IPS-15b (cell line): ENCODE measurements around the gene SNHG17.
"Not testable (repeated sequence)": the region's sequence is repeated elsewhere in the genome, so short reads cannot be mapped to it uniquely, and the experiment has no call there.

Source experiments
- H3K27me3 ChIP-seq: one replicate; pipeline ENCODE4 v1.6.1; 2013; ENCODE audit warnings: low read length; ENCODE audit not compliant: control insufficient read depth, insufficient read depth
- H3K36me3 ChIP-seq: one replicate; pipeline ENCODE4 v1.6.1; 2013; ENCODE audit warnings: low read length; ENCODE audit not compliant: control insufficient read depth, insufficient read depth
- H3K4me1 ChIP-seq: one replicate; pipeline ENCODE4 v1.6.1; 2013; ENCODE audit warnings: mild to moderate bottlenecking, low read length; ENCODE audit not compliant: control insufficient read depth, insufficient read depth
- H3K4me3 ChIP-seq: one replicate; pipeline ENCODE4 v1.5.1; 2013; ENCODE audit warnings: low read depth, low read length
- H3K9ac ChIP-seq: one replicate; pipeline ENCODE4 v1.6.1; 2013; ENCODE audit warnings: low read depth, mild to moderate bottlenecking, low read length
- H3K9me3 ChIP-seq: one replicate; pipeline ENCODE4 v1.6.1; 2013; ENCODE audit warnings: mild to moderate bottlenecking, low read length; ENCODE audit not compliant: control insufficient read depth, insufficient read depth

Gene SNHG17

DNA sequence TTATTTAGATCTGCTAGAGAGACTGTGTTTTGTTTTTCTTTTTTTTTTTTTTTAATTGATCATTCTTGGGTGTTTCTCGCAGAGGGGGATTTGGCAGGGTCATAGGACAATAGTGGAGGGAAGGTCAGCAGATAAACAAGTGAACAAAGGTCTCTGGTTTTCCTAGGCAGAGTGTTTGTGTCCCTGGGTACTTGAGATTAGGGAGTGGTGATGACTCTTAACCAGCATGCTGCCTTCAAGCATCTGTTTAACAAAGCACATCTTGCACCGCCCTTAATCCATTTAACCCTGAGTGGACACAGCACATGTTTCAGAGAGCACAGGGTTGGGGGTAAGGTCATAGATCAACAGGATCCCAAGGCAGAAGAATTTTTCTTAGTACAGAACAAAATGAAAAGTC is 25.5 kb upstream of the SNHG17 start:
- H3K9me3 ChIP-seq, H3K36me3 ChIP-seq, H3K4me3 ChIP-seq, H3K27me3 ChIP-seq, H3K9ac ChIP-seq, H3K4me1 ChIP-seq: not testable (repeated sequence)

DNA sequence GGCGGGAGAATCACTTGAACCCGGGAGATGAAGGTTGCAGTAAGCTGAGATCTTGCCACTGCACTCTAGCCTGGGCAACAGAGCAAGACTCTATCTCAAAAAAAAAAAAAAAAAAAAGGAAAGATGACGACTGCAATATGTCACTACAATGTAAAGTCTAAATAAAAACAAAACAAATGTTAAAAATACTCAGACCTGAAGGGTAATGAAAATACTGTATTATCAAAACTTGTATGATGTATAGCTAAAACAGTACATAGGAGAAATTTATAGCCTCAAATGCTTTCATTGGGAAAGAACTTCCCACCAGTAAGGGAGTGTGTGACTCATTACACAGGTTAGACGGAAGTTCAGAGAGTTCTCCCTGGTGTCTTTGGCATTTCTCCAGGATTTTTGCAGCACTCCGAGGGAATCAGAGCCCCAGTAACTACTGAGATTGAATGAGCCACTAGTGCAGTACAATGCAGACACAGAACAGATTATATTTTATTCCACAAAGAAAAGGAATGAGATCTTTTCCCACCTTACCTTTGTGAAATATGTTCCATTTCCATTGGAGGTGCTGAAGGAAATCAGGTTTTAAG is 25.0 kb upstream of the SNHG17 start:
- Histone ChIP-seq H3K4me1 (no peaks in the 10 kb centered on the region), H3K4me3 (no peak overlapping the region), H3K9me3 (no peaks in the 10 kb centered on the region), H3K9ac (no peak overlapping the region), H3K27me3 (no peaks in the 10 kb centered on the region), H3K36me3 (no peaks in the 10 kb centered on the region)

DNA sequence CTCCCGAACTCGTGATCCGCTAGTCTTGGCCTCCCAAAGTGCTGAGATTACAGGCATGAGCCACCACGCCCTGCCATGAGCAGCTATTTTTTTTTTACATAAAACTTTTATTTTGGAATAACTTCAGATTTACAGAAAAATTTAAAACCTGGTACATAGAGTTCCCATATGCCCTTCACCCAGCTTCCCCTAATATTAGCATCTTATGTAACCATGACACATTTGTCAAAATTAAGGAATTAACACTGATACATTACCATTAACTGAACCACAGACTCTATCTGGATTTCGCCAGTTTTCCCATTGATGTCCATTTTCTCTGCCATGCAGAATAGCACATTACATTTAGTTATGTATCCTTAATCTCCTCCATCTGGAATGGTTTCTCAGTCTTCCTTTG is 23.2 kb upstream of the SNHG17 start:
- Histone ChIP-seq H3K36me3 (no peaks in the 10 kb centered on the region), H3K27me3 (no peaks in the 10 kb centered on the region), H3K9me3 (no peaks in the 10 kb centered on the region), H3K9ac (no peak overlapping the region), H3K4me3 (no peak overlapping the region), H3K4me1 (no peaks in the 10 kb centered on the region)

DNA sequence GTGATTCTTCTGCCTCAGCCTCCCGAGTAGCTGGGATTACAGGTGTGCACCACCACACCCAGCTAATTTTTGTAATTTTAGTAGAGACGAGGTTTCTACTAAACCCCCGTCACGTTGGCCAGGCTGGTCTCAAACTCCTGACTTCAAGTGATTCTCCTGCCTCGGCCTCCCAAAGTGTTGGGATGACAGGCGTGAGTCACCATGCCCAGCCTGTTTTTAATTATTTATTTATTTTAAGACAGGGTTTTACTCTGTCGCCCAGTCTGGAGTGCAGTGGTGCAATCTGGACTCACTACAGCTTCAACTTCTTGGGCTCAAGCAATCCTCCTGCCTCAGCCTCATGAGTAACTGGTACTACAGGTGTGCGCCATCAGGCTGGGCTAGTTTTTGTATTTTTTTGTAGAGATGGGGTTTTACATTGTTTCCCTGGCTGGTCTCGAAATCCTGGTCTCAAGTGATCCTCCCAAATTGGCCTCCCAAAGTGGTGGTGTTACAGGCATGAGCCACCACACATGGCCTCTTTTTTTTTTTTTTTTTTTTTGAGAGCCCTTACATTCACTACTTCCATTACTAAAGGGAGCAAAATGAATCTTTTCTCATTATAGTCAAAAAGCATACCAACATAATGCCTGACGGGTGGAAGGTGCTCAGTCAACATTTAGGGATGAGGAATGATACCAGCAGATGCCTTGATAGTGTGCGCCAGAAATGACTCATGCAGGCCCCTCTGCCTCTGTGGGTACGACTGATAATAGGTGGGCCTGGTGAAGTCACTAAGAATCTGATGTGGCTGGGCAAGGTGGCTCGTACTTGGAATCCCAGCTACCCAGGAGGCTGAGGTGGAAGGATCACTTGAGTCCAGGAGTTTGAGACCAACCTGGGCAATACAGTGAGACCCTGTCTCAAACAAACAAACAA is 19.7 kb upstream of the SNHG17 start:
- Histone ChIP-seq H3K4me3 (no peak overlapping the region), H3K4me1 (no peaks in the 10 kb centered on the region), H3K9ac (no peak overlapping the region), H3K36me3 (no peaks in the 10 kb centered on the region), H3K27me3 (no peaks in the 10 kb centered on the region), H3K9me3 (no peaks in the 10 kb centered on the region)

DNA sequence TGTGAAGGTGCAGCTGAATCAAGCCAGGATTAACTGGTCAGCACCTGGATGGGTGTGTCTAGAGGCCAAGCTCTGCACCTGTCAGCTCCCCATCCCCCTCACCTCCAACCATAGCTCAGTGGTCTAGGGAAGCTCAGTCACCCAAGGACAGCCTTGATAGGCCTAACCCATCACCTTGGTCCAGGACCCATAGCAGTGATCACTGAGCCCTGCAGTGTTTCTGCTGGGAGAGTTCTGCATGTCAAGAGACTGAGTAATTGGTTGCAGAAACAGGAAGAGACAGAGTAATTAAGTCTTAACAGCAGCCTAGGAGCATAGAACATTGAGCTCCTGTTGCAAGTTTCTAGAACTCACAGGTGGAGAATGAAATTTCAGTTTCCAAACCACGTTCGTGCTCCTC is 18.8 kb upstream of the SNHG17 start:
- Histone ChIP-seq H3K36me3 (peaks cover 4% of the 10 kb centered on the region), H3K4me3 (no peak overlapping the region), H3K4me1 (no peaks in the 10 kb centered on the region), H3K27me3 (no peaks in the 10 kb centered on the region), H3K9me3 (no peaks in the 10 kb centered on the region), H3K9ac (no peak overlapping the region)

DNA sequence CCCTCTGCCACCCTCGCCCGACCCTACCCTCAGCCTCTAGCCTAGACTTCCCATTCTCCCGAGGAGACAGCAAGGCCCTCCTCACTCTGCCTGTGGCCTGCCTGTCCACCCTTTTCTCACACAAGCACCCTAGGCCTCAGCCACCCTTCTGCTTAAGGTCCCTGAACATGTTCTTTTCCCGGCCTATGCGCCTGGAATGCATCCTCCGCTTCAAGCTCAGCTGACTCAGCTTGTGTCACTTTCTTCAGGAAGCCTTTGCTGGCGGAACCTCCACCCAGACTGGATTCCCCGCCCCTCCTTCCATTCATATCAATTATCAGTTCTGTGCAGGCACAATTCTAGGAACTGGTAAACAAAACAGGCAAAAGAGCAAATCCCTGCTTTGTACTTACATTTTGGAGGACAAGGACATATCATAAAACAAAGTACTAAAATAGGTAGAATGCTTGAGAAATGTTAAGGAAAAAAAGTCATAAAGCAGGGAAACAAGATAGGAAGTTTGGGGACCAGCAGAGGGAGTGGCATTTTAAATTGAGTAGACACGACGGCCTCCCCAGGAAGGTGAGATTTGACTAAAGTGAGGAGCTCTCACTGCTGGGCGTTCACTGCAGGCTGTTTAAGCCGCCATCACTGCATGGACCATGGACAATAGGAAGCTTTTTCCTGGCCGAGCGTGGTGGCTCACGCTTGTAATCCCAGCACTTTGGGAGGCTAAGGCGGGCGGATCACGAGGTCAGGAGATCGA is 17.9 kb upstream of the SNHG17 start:
- H3K9ac ChIP-seq, result no peak overlapping the region

DNA sequence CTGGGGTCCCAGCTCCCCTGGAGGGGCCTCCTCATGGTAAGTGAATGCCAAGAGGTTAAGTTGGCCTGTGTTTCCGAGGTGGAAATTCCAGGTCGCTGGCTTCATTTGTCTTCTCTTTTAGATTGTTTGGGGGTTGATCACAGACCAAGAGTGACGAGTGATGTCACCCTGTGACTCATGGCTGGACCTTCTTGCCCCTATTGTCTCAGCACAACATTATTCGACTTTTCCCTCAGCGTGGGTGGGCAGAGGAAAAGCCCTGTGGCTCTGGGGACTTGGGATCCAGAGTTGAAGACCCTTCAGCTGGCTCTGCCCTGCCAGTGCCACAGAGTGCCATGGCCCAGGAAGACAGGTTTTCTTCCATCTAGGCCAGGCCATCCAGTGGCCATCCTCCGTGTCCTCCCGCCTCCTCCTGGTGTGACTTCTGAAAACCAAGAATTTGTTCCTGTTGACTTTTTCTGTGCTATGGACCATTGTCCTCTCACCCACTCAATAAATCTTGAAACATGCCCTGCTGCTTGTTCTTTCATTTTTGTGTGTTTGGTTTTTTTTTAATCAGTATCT is 15.4 kb upstream of the SNHG17 start:
- Histone ChIP-seq H3K9ac (no peak overlapping the region), H3K4me3 (no peak overlapping the region), H3K4me1 (no peaks in the 10 kb centered on the region), H3K9me3 (no peaks in the 10 kb centered on the region), H3K27me3 (no peaks in the 10 kb centered on the region), H3K36me3 (peaks cover 4% of the 10 kb centered on the region)

More for the DNA sequence above, 17.9 kb upstream of the SNHG17 start:
- H3K9me3 ChIP-seq, result no peaks in the 10 kb centered on the region
- H3K4me1 ChIP-seq, result no peaks in the 10 kb centered on the region
- no peaks in the 10 kb centered on the region for H3K27me3 ChIP-seq
- no peak overlapping the region for H3K4me3 ChIP-seq
- H3K36me3 ChIP-seq, result peaks cover 4% of the 10 kb centered on the region

DNA sequence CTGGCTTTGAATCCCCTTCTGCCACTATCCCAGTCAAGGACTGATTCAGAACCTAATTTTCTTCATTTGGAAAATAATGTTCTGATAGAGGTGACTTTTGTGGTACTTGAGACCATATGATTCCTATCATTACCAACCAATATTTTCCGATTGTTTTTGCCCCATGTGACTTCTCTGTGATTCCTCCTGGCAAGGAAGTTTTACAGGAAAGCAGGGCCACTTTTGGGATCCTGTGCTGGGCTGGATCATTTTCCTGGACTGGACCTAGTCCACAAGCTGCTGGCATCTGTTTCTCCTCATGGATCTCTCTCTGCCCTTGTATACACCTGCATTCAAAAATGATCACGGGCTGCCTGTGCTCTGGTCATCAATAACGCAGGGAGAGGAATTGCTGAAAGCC is 13.9 kb upstream of the SNHG17 start:
- H3K27me3 ChIP-seq, result no peaks in the 10 kb centered on the region
- H3K9me3 ChIP-seq, result no peaks in the 10 kb centered on the region
- H3K9ac ChIP-seq, result no peak overlapping the region
- no peaks in the 10 kb centered on the region for H3K4me1 ChIP-seq
- H3K36me3 ChIP-seq, result peaks cover 4% of the 10 kb centered on the region
- no peak overlapping the region for H3K4me3 ChIP-seq

DNA sequence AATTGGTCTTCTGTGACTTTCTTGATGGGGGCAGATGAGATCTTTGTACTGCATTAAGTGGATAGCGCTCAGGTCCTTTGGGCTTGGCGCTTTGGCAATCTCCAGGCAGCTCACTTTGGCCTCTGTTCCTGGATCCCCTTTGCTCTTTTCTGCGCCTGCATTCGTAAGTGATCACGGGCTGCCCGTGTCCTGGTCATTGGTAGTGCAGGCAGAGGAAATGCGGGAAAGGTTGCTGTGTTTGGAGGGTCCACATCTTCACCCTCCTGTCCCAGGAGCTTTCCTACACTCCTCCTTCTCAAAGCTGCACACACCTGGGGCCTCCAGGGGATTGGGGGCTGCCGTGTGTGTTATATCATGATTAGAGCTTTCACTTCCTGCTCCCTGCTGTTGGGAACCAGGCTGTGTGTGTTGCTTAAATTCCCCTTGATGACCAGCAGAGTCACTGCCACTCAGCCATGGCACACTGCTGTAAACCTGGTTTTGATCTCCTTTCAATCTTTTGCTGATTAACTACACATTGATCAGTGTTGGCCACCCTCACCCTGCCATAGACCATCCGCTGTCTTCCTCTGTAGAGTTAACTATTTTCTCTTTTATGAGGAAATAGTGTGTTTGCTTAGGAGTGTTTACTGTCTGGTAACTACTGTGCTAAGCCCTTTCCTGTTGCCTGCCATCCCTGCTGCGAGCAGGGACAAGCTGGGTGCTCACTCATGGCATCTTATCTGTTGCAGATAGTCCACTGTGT is 13.0 kb upstream of the SNHG17 start:
- Histone ChIP-seq H3K9ac (no peak overlapping the region), H3K36me3 (peaks cover 4% of the 10 kb centered on the region), H3K4me3 (no peak overlapping the region), H3K9me3 (no peaks in the 10 kb centered on the region), H3K27me3 (no peaks in the 10 kb centered on the region), H3K4me1 (no peaks in the 10 kb centered on the region)

DNA sequence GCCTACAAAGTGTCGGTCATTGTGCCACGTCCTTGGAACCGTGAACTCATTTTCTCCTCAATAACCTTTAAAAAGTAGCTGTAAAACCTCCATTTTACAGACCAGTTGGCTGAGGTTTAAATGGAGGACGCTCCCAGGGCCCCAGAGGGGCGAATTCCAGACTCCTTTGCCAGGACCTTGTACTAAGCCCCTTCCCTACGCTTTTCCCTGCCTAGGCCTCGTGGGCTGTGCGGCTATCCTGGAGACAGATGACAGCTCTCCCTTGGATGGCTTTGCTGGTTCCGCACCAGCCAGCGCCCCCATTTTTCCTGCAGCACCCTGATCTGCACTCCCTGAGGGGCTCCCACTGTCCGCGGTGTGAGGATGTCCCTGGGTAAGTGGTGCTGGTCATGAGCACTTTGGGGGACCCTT is 12.1 kb upstream of the SNHG17 start:
- H3K4me3 ChIP-seq, result peak overlapping the region; percentile 90
- H3K36me3 ChIP-seq, result peaks cover 4% of the 10 kb centered on the region
- no peaks in the 10 kb centered on the region for H3K9me3 ChIP-seq
- peak overlapping the region; percentile 88 for H3K9ac ChIP-seq
- no peaks in the 10 kb centered on the region for H3K4me1 ChIP-seq
- H3K27me3 ChIP-seq, result no peaks in the 10 kb centered on the region
